NCI-H146 treated with DMSO at 0.1 percent for 48 hours (cell line): ENCODE data around the gene SERPINI1.

Source experiments
- DNase-seq: peaks from one replicate; lab custom pipeline; 2025; ENCODE audit not compliant: unreplicated experiment; lab: John Stamatoyannopoulos, UW

Gene SERPINI1

GRCh38 chr3:167734498-167735232 lies 856 bp upstream of the SERPINI1 start, which contains the start of gene PDCD10:
Gene PDCD10, minus strand, starts transcription at chr3:167734892. Its CDS starts 14,735 bp downstream, at chr3:167720157.
- peak; percentile 100 for DNase-seq

- DNase-seq: no peak
Observed at GRCh38 chr3:167736264-167736787, 805 bp downstream of the SERPINI1 start.

- DNase-seq: no peak
Observed at GRCh38 chr3:167736997-167737396, 1.5 kb downstream of the SERPINI1 start.

GRCh38 chr3:167738037-167738436 lies 2.5 kb downstream of the SERPINI1 start:
- no peak for DNase-seq

GRCh38 chr3:167739190-167739810 lies 3.8 kb downstream of the SERPINI1 start:
- no peak for DNase-seq

GRCh38 chr3:167740961-167741587 lies 5.6 kb downstream of the SERPINI1 start:
- DNase-seq: no peak

- no peak for DNase-seq
Observed at GRCh38 chr3:167742338-167742737, 6.8 kb downstream of the SERPINI1 start.

GRCh38 chr3:167743799-167744198 lies 8.3 kb downstream of the SERPINI1 start:
- DNase-seq: no peak

- DNase-seq: no peak
Observed at GRCh38 chr3:167749209-167749608, 13.7 kb downstream of the SERPINI1 start.

- no peak for DNase-seq
Observed at GRCh38 chr3:167749728-167750127, 14.2 kb downstream of the SERPINI1 start.

GRCh38 chr3:167750272-167750971 lies 14.9 kb downstream of the SERPINI1 start:
- DNase-seq: no peak

GRCh38 chr3:167754049-167754448 lies 18.5 kb downstream of the SERPINI1 start:
- no peak for DNase-seq

- DNase-seq: no peak
Observed at GRCh38 chr3:167761302-167761701, 25.8 kb downstream of the SERPINI1 start.

GRCh38 chr3:167762296-167762695 lies 26.8 kb downstream of the SERPINI1 start:
- DNase-seq: no peak

- DNase-seq: no peak
Observed at GRCh38 chr3:167772992-167773391, 37.5 kb downstream of the SERPINI1 start.

GRCh38 chr3:167773584-167773983 lies 38.1 kb downstream of the SERPINI1 start:
- DNase-seq: no peak

GRCh38 chr3:167776066-167776685 lies 40.7 kb downstream of the SERPINI1 start:
- DNase-seq: no peak

- no peak for DNase-seq
Observed at GRCh38 chr3:167777356-167777755, 41.8 kb downstream of the SERPINI1 start.

GRCh38 chr3:167780214-167780883 lies 44.8 kb downstream of the SERPINI1 start:
- DNase-seq: no peak

- no peak for DNase-seq
Observed at GRCh38 chr3:167783781-167784180, 48.3 kb downstream of the SERPINI1 start.
